ENCODE data around the gene EGFR. TPM values are rescaled to one million over a fixed set of nuclear protein-coding genes. Genes with fewer than 3 reads are reported as not detected.

EGFR gene
- total RNA-seq, 1 donor from 2014 or later: 62.7 TPM

GRCh38 chr7:55254596-55255495 is 236.0 kb downstream of the EGFR start:
- Histone ChIP-seq H3K36me3 (no peaks in the 10 kb centered on the region), H3K27me3 (ENCODE audit: low read depth) (peaks cover 17% of the 10 kb centered on the region), H3K27ac (peak overlapping the region; percentile 18), H3K4me3 (peak overlapping the region; percentile 78), H3K9me3 (no peaks in the 10 kb centered on the region), H3K4me1 (peaks cover 12% of the 10 kb centered on the region)
- DNase-seq (peak; percentile 86), ATAC-seq (peak; percentile 96 to 97)
- TF ChIP-seq CTCF (IDR thresholded peaks at IDR 0.05): peak; percentile 96
- intact Hi-C loops (cut with DNase I): loop anchor here (10.0 kb wide), 1 partner anchor 480 kb away; no protein-coding TSS in a partner anchor

GRCh38 chr7:55255496-55256445 is 237.0 kb downstream of the EGFR start:
- Histone ChIP-seq H3K4me1 (peaks cover 12% of the 10 kb centered on the region), H3K27me3 (ENCODE audit: low read depth) (peaks cover 17% of the 10 kb centered on the region), H3K9me3 (no peaks in the 10 kb centered on the region), H3K4me3 (peak overlapping the region; percentile 78), H3K36me3 (no peaks in the 10 kb centered on the region), H3K27ac (no peak overlapping the region)
- ATAC-seq (peak; percentile 96), DNase-seq (peak; percentile 81)
- TF ChIP-seq CTCF (IDR thresholded peaks at IDR 0.05): peak; percentile 83
- intact Hi-C loops (cut with DNase I): loop anchor here (10.0 kb wide), 1 partner anchor 481 kb away; no protein-coding TSS in a partner anchor

- peaks cover 12% of the 10 kb centered on the region for H3K4me1 ChIP-seq
- H3K36me3 ChIP-seq: no peaks in the 10 kb centered on the region
- intact Hi-C loops (cut with DNase I): loop anchor here (10.0 kb wide), 1 partner anchor 484 kb away; no protein-coding TSS in a partner anchor
- ATAC-seq (no peak), DNase-seq (no peak)
- no peak for TF ChIP-seq CTCF (IDR thresholded peaks at IDR 0.05)
- no peak overlapping the region for H3K27ac ChIP-seq
- H3K4me3 ChIP-seq: no peak overlapping the region
- no peaks in the 10 kb centered on the region for H3K9me3 ChIP-seq
- H3K27me3 ChIP-seq (ENCODE audit: low read depth): peaks cover 16% of the 10 kb centered on the region
Measured at GRCh38 chr7:55258631-55259030, 239.8 kb downstream of the EGFR start.

GRCh38 chr7:55260171-55260570 is 241.4 kb downstream of the EGFR start:
- ATAC-seq (no peak), DNase-seq (no peak)
- Histone ChIP-seq H3K27ac (no peak overlapping the region), H3K4me1 (peaks cover 4% of the 10 kb centered on the region), H3K9me3 (no peaks in the 10 kb centered on the region), H3K36me3 (no peaks in the 10 kb centered on the region), H3K27me3 (ENCODE audit: low read depth) (peaks cover 6% of the 10 kb centered on the region), H3K4me3 (no peak overlapping the region)
- TF ChIP-seq CTCF (IDR thresholded peaks at IDR 0.05): no peak
- intact Hi-C loops (cut with DNase I): no loop called here

- ATAC-seq: no peak
- Histone ChIP-seq H3K27me3 (ENCODE audit: low read depth) (peaks cover 6% of the 10 kb centered on the region), H3K9me3 (no peaks in the 10 kb centered on the region), H3K36me3 (no peaks in the 10 kb centered on the region), H3K27ac (no peak overlapping the region), H3K4me3 (no peak overlapping the region), H3K4me1 (peaks cover 2% of the 10 kb centered on the region)
- intact Hi-C loops (cut with DNase I): no loop called here
- TF ChIP-seq CTCF (IDR thresholded peaks at IDR 0.05): no peak
- no peak for DNase-seq
Measured at GRCh38 chr7:55260676-55261385, 242.0 kb downstream of the EGFR start.
